Suprapubic skin (tissue), 3 donors: ENCODE data around the gene ZNF283.

Experiments
- POLR2A ChIP-seq, 2 donors: fragments of 450-650 bp; IDR thresholded peaks; one replicate each; pipeline ENCODE4 v1.6.1; 2017; ENCODE audit warnings: antibody characterized with exemption in 2 of 2, mild to moderate bottlenecking in 2 of 2, moderate library complexity in 2 of 2
- TF ChIP-seq, protein P1 (sequence below), 2 donors: fragments of 200-600 bp in 1 of 2; fragments of 450-650 bp in 1 of 2; sonication (generic) in 1 of 2; IDR thresholded peaks; one replicate each; pipeline ENCODE4 v1.5.1; 2016 to 2019; ENCODE audit warnings: antibody characterized with exemption in 2 of 2, mild to moderate bottlenecking in 1 of 2, moderate library complexity in 1 of 2

GRCh38 chr19:43797118-43797517 is 30.0 kb upstream of the ZNF283 start:
- TF ChIP-seq, protein P1, sequence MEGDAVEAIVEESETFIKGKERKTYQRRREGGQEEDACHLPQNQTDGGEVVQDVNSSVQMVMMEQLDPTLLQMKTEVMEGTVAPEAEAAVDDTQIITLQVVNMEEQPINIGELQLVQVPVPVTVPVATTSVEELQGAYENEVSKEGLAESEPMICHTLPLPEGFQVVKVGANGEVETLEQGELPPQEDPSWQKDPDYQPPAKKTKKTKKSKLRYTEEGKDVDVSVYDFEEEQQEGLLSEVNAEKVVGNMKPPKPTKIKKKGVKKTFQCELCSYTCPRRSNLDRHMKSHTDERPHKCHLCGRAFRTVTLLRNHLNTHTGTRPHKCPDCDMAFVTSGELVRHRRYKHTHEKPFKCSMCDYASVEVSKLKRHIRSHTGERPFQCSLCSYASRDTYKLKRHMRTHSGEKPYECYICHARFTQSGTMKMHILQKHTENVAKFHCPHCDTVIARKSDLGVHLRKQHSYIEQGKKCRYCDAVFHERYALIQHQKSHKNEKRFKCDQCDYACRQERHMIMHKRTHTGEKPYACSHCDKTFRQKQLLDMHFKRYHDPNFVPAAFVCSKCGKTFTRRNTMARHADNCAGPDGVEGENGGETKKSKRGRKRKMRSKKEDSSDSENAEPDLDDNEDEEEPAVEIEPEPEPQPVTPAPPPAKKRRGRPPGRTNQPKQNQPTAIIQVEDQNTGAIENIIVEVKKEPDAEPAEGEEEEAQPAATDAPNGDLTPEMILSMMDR (IDR thresholded peaks at IDR 0.05): no peak
- TF ChIP-seq POLR2A (IDR thresholded peaks at IDR 0.05): no peak
